WTC11 (cell line): ENCODE measurements around the gene GMEB2. TPM values are rescaled to one million over a fixed set of nuclear protein-coding genes. Genes with fewer than 3 reads are reported as not detected.

Experiments used
- ATAC-seq: fragments of 200-7000 bp; cut with Tn5 transposase; 2 replicates; pipeline ENCODE4 v1.10.0; 2021; ENCODE audit warnings: mild to moderate bottlenecking, moderate library complexity
- CTCF ChIA-PET: fragments of 300-600 bp; sonication (Branson Sonifier 250); formaldehyde crosslinking; loops from one replicate; lab custom pipeline; 2021; ENCODE audit warnings: antibody characterized with exemption; lab: Charles Lee
- POLR2A ChIA-PET: fragments of 350-600 bp; sonication (Branson Sonifier 250); formaldehyde crosslinking; loops from one replicate; lab custom pipeline; 2021; ENCODE audit warnings: antibody characterized with exemption; lab: Charles Lee
- DNase-seq: peaks from one replicate; pipeline ENCODE4 v3.0.0; 2021; ENCODE audit warnings: low spot score
- H3K27ac Mint-ChIP-seq: 2 replicates; pipeline ENCODE4 v1.8.0; 2021; ENCODE audit warnings: mixed read lengths
- H3K27me3 Mint-ChIP-seq: 2 replicates; pipeline ENCODE4 v1.8.0; 2021; ENCODE audit warnings: low read depth, mild to moderate bottlenecking, moderate library complexity, mixed read lengths
- H3K36me3 Mint-ChIP-seq: 2 replicates; pipeline ENCODE4 v1.8.0; 2021; ENCODE audit warnings: mixed read lengths
- H3K4me1 Mint-ChIP-seq: 2 replicates; pipeline ENCODE4 v1.8.0; 2022; ENCODE audit warnings: mixed read lengths
- H3K4me3 Mint-ChIP-seq: 2 replicates; pipeline ENCODE4 v1.8.0; 2021; ENCODE audit warnings: mild to moderate bottlenecking, moderate library complexity, mixed read lengths
- H3K9me3 Mint-ChIP-seq: 2 replicates; pipeline ENCODE4 v1.8.0; 2021; ENCODE audit warnings: mixed read lengths
- FOXP1 ChIP-seq: sonication (generic); formaldehyde crosslinking; IDR thresholded peaks from 2 replicates; pipeline ENCODE4 v1.8.0; 2022; ENCODE audit warnings: missing genetic modification reagents, mild to moderate bottlenecking, moderate library complexity, borderline replicate concordance
- GABPB1 ChIP-seq: sonication (generic); formaldehyde crosslinking; IDR thresholded peaks from 2 replicates; pipeline ENCODE4 v1.8.1; 2023; ENCODE audit warnings: mild to moderate bottlenecking, missing genetic modification reagents
- GTF2I ChIP-seq: fragments of 250-450 bp; sonication (Bioruptor Pico); conservative IDR thresholded peaks from 2 replicates; pipeline ENCODE4 v1.4.0; 2021; ENCODE audit warnings: mild to moderate bottlenecking
- HMGA2 ChIP-seq: fragments of 250-450 bp; sonication (Bioruptor Pico); IDR thresholded peaks from 2 replicates; pipeline ENCODE4 v1.4.0; 2021; ENCODE audit warnings: mild to moderate bottlenecking, moderate library complexity
- NFATC4 ChIP-seq: fragments of 250-450 bp; sonication (Bioruptor Pico); IDR thresholded peaks from 2 replicates; pipeline ENCODE4 v1.9.0; 2021; ENCODE audit warnings: mild to moderate bottlenecking
- NFE2L1 ChIP-seq: sonication (generic); formaldehyde crosslinking; IDR thresholded peaks from 2 replicates; pipeline ENCODE4 v1.8.1; 2023; ENCODE audit warnings: missing genetic modification reagents
- NR1H2 ChIP-seq: sonication (generic); formaldehyde crosslinking; IDR thresholded peaks from 2 replicates; pipeline ENCODE4 v1.9.0; 2021; ENCODE audit warnings: mild to moderate bottlenecking, moderate library complexity, missing genetic modification reagents
- PRRX2 ChIP-seq: fragments of 250-450 bp; sonication (Bioruptor Pico); IDR thresholded peaks from 2 replicates; pipeline ENCODE4 v1.8.0; 2021; ENCODE audit warnings: mild to moderate bottlenecking
- ZBTB21 ChIP-seq: sonication (generic); formaldehyde crosslinking; IDR thresholded peaks from 2 replicates; pipeline ENCODE4 v1.8.1; 2023; ENCODE audit warnings: mild to moderate bottlenecking, missing genetic modification reagents, borderline replicate concordance
- ZNF121 ChIP-seq: sonication (generic); formaldehyde crosslinking; IDR thresholded peaks from 2 replicates; pipeline ENCODE4 v1.8.0; 2023; ENCODE audit warnings: missing genetic modification reagents
- ZNF138 ChIP-seq: sonication (generic); formaldehyde crosslinking; conservative IDR thresholded peaks from 2 replicates; pipeline ENCODE4 v1.8.1; 2022; ENCODE audit warnings: mild to moderate bottlenecking, moderate library complexity, missing genetic modification reagents
- ZNF263 ChIP-seq: sonication (generic); formaldehyde crosslinking; IDR thresholded peaks from 2 replicates; pipeline ENCODE4 v1.8.1; 2022; ENCODE audit warnings: low read depth, mild to moderate bottlenecking, moderate library complexity, missing genetic modification reagents
- total RNA-seq: library from RNA; stranded (reverse); gene quantifications from 3 replicates; pipeline ENCODE4 v1.2.3, GENCODE V29; 2021
- TF ChIP-seq, protein P1 (sequence below): sonication (generic); formaldehyde crosslinking; conservative IDR thresholded peaks from 2 replicates; pipeline ENCODE4 v1.8.1; 2022; ENCODE audit warnings: mild to moderate bottlenecking, missing genetic modification reagents
- TF ChIP-seq, protein P2 (sequence below): sonication (generic); formaldehyde crosslinking; IDR thresholded peaks from 2 replicates; pipeline ENCODE4 v1.8.1; 2023; ENCODE audit warnings: mild to moderate bottlenecking, missing genetic modification reagents, borderline replicate concordance
- TF ChIP-seq, protein P3 (sequence below): sonication (generic); formaldehyde crosslinking; IDR thresholded peaks from 2 replicates; pipeline ENCODE4 v1.8.1; 2022; ENCODE audit warnings: mild to moderate bottlenecking, missing genetic modification reagents, moderate library complexity, borderline replicate concordance
- TF ChIP-seq, protein P4 (sequence below): sonication (generic); formaldehyde crosslinking; IDR thresholded peaks from 2 replicates; pipeline ENCODE4 v1.8.1; 2023; ENCODE audit warnings: mild to moderate bottlenecking, missing genetic modification reagents
- TF ChIP-seq, protein P5 (sequence below): sonication (generic); formaldehyde crosslinking; IDR thresholded peaks from 2 replicates; pipeline ENCODE4 v1.8.0; 2022; ENCODE audit warnings: mild to moderate bottlenecking, missing genetic modification reagents
- TF ChIP-seq, protein P6 (sequence below): sonication (generic); formaldehyde crosslinking; IDR thresholded peaks from 2 replicates; pipeline ENCODE4 v1.8.0; 2023; ENCODE audit warnings: missing genetic modification reagents
- TF ChIP-seq, protein P7 (sequence below): sonication (generic); formaldehyde crosslinking; IDR thresholded peaks from 2 replicates; pipeline ENCODE4 v1.8.1; 2022; ENCODE audit warnings: mild to moderate bottlenecking, moderate library complexity, missing genetic modification reagents
- TF ChIP-seq, protein P8 (sequence below): fragments of 250-450 bp; sonication (Bioruptor Pico); IDR thresholded peaks from 2 replicates; pipeline ENCODE4 v1.8.0; 2021; ENCODE audit warnings: mild to moderate bottlenecking

GMEB2 gene
- total RNA-seq, 1 experiment from 2014 or later, result 14.8 TPM

DNA sequence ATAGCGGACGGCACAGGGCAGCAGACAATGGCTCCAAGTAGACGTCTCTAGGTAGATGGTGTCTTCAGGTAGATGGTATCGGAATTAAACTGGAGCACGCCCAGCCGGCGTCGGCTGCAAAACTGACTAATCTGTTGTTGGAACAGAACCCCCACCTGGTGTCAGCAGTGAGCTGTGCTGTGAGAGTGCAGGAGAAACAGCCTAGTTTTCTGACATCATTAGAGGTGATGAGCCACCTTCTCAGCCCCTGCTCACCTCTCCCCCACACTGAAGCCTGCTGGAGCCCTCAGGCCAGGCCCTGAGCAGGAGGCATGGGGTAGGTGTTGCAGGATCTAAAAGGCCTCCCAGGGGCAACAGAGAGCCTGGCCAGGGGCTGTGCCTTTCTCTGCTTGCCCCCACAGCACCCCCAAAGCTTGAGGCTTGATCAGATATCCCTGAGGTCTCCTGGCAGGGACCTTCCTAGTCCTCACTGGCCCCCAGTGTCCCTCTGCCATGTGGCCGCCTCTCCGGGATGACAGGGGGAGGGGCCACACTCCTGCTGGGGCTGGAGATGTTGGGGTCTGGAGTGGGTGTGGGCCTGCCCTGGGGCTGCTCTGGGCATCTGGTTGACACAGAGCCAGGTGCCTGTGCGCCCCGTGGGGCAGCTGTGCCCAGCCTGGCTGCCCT, 46.0 kb downstream of the GMEB2 start:
- H3K27ac Mint-ChIP-seq, result no peak overlapping the region
- H3K9me3 Mint-ChIP-seq, result no peaks in the 10 kb centered on the region
- ChIA-PET POLR2A (no interaction called here), CTCF (interaction anchor here (0.8 to 1.8 kb wide), 4 partner anchors 27 to 393 kb away, joined by 3 to 6 read pairs (median 6); partner anchors contain the start of gene FNDC11)
- no peaks in the 10 kb centered on the region for H3K27me3 Mint-ChIP-seq
- H3K4me3 Mint-ChIP-seq, result no peak overlapping the region
- TF ChIP-seq ZBTB21 (CRISPR knock-in tag) (no peak), ZNF138 (CRISPR knock-in tag) (no peak), GTF2I (CRISPR knock-in tag) (no peak), ZNF263 (CRISPR knock-in tag) (no peak), ZNF121 (CRISPR knock-in tag) (no peak), HMGA2 (CRISPR knock-in tag) (no peak), NR1H2 (CRISPR knock-in tag) (no peak), PRRX2 (CRISPR knock-in tag) (no peak), GABPB1 (CRISPR knock-in tag) (no peak), NFATC4 (no peak), FOXP1 (CRISPR knock-in tag) (no peak), NFE2L1 (no peak)
- TF ChIP-seq, protein P1, sequence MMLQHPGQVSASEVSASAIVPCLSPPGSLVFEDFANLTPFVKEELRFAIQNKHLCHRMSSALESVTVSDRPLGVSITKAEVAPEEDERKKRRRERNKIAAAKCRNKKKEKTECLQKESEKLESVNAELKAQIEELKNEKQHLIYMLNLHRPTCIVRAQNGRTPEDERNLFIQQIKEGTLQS (CRISPR knock-in tag), result no peak
- TF ChIP-seq, protein P2, sequence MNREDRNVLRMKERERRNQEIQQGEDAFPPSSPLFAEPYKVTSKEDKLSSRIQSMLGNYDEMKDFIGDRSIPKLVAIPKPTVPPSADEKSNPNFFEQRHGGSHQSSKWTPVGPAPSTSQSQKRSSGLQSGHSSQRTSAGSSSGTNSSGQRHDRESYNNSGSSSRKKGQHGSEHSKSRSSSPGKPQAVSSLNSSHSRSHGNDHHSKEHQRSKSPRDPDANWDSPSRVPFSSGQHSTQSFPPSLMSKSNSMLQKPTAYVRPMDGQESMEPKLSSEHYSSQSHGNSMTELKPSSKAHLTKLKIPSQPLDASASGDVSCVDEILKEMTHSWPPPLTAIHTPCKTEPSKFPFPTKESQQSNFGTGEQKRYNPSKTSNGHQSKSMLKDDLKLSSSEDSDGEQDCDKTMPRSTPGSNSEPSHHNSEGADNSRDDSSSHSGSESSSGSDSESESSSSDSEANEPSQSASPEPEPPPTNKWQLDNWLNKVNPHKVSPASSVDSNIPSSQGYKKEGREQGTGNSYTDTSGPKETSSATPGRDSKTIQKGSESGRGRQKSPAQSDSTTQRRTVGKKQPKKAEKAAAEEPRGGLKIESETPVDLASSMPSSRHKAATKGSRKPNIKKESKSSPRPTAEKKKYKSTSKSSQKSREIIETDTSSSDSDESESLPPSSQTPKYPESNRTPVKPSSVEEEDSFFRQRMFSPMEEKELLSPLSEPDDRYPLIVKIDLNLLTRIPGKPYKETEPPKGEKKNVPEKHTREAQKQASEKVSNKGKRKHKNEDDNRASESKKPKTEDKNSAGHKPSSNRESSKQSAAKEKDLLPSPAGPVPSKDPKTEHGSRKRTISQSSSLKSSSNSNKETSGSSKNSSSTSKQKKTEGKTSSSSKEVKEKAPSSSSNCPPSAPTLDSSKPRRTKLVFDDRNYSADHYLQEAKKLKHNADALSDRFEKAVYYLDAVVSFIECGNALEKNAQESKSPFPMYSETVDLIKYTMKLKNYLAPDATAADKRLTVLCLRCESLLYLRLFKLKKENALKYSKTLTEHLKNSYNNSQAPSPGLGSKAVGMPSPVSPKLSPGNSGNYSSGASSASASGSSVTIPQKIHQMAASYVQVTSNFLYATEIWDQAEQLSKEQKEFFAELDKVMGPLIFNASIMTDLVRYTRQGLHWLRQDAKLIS (CRISPR knock-in tag), result no peak
- TF ChIP-seq, protein P3, sequence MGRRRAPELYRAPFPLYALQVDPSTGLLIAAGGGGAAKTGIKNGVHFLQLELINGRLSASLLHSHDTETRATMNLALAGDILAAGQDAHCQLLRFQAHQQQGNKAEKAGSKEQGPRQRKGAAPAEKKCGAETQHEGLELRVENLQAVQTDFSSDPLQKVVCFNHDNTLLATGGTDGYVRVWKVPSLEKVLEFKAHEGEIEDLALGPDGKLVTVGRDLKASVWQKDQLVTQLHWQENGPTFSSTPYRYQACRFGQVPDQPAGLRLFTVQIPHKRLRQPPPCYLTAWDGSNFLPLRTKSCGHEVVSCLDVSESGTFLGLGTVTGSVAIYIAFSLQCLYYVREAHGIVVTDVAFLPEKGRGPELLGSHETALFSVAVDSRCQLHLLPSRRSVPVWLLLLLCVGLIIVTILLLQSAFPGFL, result no peak
- TF ChIP-seq, protein P4, sequence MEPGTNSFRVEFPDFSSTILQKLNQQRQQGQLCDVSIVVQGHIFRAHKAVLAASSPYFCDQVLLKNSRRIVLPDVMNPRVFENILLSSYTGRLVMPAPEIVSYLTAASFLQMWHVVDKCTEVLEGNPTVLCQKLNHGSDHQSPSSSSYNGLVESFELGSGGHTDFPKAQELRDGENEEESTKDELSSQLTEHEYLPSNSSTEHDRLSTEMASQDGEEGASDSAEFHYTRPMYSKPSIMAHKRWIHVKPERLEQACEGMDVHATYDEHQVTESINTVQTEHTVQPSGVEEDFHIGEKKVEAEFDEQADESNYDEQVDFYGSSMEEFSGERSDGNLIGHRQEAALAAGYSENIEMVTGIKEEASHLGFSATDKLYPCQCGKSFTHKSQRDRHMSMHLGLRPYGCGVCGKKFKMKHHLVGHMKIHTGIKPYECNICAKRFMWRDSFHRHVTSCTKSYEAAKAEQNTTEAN (CRISPR knock-in tag), result no peak
- TF ChIP-seq, protein P5, sequence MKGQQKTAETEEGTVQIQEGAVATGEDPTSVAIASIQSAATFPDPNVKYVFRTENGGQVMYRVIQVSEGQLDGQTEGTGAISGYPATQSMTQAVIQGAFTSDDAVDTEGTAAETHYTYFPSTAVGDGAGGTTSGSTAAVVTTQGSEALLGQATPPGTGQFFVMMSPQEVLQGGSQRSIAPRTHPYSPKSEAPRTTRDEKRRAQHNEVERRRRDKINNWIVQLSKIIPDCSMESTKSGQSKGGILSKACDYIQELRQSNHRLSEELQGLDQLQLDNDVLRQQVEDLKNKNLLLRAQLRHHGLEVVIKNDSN (CRISPR knock-in tag), result no peak
- TF ChIP-seq, protein P6, sequence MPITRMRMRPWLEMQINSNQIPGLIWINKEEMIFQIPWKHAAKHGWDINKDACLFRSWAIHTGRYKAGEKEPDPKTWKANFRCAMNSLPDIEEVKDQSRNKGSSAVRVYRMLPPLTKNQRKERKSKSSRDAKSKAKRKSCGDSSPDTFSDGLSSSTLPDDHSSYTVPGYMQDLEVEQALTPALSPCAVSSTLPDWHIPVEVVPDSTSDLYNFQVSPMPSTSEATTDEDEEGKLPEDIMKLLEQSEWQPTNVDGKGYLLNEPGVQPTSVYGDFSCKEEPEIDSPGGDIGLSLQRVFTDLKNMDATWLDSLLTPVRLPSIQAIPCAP, result no peak
- TF ChIP-seq, protein P7, sequence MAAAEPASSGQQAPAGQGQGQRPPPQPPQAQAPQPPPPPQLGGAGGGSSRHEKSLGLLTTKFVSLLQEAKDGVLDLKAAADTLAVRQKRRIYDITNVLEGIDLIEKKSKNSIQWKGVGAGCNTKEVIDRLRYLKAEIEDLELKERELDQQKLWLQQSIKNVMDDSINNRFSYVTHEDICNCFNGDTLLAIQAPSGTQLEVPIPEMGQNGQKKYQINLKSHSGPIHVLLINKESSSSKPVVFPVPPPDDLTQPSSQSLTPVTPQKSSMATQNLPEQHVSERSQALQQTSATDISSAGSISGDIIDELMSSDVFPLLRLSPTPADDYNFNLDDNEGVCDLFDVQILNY (CRISPR knock-in tag), result no peak
- TF ChIP-seq, protein P8, sequence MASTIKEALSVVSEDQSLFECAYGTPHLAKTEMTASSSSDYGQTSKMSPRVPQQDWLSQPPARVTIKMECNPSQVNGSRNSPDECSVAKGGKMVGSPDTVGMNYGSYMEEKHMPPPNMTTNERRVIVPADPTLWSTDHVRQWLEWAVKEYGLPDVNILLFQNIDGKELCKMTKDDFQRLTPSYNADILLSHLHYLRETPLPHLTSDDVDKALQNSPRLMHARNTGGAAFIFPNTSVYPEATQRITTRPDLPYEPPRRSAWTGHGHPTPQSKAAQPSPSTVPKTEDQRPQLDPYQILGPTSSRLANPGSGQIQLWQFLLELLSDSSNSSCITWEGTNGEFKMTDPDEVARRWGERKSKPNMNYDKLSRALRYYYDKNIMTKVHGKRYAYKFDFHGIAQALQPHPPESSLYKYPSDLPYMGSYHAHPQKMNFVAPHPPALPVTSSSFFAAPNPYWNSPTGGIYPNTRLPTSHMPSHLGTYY, result no peak
- no peaks in the 10 kb centered on the region for H3K36me3 Mint-ChIP-seq
- ATAC-seq (peak; percentile 84), DNase-seq (peak; percentile 48)
- no peaks in the 10 kb centered on the region for H3K4me1 Mint-ChIP-seq
